ENCODE results near the gene ZNF512.
A peak's percentile ranks its signal among the peaks of the same experiment; 100 is the strongest.
"Not testable (repeated sequence)": the region's sequence is repeated elsewhere in the genome, so short reads cannot be mapped to it uniquely, and the experiment has no call there.

Gene ZNF512

DNA sequence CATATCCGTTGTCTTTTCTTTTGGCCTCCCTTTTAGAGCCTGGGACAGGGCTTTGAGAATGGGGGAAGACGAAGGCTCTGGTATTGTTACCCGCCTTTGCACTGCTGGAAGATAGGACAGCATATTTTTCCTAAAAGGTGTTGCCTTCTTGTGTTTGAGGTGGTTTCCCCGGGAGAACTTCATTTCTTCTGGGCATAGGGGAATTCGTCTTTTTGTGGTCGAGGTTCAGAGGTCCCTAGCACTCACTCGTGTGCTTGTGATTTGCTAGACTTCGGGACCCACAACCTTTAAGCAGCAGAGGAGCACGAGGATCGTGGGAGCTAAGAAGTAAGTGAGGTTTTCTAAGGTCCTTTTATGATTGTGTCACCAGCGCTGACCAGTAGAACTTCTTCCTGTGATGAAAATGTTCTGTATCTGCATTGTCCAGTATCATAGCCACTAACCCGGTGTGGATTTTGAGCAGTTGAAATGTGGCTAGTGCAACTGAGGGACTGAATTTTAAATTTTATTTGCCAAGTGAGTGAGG is 611 bp downstream of the ZNF512 start:
- DNase-seq: no peak

DNA sequence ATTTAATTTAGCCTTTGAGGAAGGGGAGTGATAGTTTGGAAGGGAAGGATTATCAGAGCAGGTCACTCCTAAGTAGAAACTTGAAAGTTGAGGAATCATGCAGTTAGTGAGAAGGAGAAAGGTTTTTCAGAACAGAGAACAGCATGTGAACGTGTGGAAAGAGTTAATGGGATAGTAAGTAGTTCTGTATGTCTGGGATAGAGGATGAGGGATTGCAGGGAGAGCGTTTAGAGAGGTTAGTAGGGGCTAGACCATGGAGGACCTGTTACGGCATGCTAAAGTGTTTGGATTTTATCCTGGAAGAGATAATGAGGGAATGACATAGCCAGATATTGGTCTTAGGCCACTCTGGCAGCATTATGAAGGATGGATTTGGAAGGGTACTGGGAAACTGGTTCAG is 1.8 kb downstream of the ZNF512 start:
- no peak for DNase-seq

- DNase-seq: no peak
Measured at GRCh38 chr2:27587025-27587424, 4.2 kb downstream of the ZNF512 start.

DNA sequence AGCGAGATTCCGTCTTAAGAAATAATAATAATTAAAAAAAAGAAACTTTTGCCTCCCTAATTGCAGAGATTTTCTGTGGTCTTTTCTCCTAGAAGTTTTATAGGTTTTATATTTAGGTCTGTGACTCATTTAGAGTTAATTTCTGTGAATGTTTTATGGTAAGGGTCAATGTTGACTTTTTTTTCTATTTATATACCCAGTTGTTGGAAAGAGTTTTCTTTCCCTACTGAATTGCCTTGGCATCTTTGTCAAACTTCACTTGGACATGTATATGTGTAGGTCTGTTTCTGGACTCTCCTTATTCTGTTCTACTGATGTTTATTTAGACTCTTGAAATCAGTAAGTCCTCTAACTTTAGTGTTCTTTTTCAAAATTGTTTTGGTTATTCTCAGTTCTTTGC is 5.5 kb downstream of the ZNF512 start:
- no peak for DNase-seq

- no peak for DNase-seq
Measured at GRCh38 chr2:27591745-27592144, 8.9 kb downstream of the ZNF512 start.

- DNase-seq: no peak
Measured at GRCh38 chr2:27593240-27593639, 10.4 kb downstream of the ZNF512 start.

DNA sequence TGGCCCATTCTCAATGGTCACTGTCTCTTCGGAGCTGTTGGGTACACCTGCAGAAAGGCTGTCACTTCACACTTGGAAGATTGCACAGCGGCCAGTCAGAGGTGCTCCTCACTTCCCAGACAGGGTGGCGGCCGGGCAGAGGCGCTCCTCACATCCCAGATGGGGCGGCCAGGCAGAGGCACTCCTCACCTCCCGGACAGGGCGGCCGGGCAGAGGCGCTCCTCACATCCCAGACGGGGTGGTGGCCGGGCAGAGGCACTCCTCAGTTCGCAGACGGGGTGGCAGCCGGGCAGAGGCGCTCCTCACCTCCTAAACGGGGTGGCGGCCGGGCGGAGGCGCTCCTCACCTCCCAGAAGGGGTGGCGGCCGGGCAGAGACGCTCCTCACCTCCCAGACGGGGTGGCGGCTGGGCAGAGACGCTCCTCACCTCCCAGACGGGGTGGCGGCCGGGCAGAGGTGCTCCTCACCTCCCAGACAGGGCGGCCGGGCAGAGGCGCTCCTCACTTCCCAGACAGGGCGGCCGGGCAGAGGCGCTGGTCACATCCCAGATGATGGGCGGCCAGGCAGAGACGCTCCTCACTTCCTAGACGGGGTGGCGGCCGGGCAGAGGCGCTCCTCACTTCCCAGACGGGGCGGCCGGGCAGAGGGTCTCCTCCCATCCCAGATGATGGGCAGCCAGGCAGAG is 11.3 kb downstream of the ZNF512 start:
- not testable (repeated sequence) for DNase-seq

GRCh38 chr2:27595412-27595811 is 12.6 kb downstream of the ZNF512 start:
- not testable (repeated sequence) for DNase-seq

DNA sequence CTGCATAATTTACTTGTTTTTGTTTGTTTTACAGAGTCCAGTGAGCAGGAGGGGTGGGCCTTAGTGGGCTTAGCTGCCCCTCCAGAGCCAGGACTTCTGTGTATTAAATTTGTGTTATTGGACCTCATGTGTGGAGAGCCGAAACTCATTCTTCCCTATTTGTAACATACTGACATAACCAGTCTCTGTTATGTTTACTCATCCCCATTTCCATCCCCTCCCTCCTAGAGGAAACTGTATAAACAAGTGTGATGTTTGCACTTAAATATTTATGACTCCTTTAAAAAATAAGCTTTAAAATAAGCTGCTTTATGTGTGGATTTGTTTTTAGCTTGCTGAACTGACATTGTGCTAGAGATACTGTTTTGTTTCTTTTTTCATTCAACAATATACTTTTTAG is 13.8 kb downstream of the ZNF512 start:
- DNase-seq: no peak

DNA sequence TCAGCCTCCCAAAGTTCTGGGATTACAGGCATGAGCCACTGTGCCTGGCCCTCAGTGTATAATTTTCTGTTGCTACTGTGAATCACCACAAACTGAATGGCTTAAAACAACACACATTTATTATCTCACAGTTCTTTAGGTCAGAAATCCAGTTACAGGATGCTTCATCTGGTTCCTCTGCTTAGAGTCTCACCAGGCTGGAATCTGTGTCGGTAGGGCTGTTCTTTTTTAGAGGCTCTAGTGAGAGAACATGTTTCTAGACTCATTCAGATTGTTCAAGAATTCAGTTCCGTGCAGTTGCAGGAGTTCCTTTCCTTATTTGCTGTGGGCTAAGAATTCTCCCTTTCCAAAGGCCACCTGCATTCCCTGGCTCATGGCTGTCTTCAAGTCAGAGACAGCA is 23.8 kb downstream of the ZNF512 start:
- no peak for DNase-seq

GRCh38 chr2:27613985-27614384 is 31.1 kb downstream of the ZNF512 start:
- DNase-seq: no peak

- DNase-seq: no peak
Measured at GRCh38 chr2:27615316-27615715, 32.5 kb downstream of the ZNF512 start.

DNA sequence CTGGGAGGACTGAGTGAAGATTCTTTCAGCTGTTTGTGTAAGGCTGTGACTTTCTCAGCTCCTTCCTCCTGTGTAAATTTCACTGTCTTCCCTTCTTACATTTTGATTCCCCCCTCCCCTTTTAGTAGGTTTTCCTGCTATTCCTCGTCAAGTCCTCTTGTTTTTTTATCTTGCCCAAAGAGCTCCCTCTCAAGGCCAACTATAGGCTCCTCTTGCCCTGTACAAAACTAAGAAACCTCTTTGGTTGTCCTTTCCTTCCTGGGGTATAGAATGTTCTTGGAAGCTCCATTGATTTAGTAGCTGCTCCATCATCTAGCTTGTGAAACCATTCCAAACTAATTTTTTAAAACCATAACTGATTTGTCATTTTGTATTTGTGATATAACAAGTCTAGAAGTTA is 38.7 kb downstream of the ZNF512 start:
- DNase-seq: no peak

DNA sequence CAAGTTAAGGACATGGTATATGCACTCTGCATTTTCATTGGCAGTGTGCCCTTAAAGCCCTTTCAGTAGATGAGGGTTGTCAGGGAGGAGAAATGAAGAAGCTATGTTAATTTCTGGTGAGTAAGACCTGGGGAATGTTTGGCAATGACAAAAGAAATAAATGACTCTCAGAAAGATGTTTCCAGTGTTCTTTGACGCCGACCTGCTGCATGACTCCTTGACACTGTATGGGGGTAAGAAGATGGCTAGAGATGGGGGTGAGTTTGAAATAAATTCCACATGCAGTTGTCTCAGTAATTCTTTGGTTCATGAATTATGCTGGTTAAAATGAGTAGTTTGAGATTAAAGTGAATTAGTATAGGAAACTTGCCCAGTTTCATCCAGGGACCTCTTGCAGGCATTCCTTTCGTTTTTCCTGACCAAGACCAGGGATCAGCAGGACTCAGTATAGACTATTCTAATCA is 40.1 kb downstream of the ZNF512 start:
- no peak for DNase-seq

- DNase-seq: no peak
Measured at GRCh38 chr2:27624943-27625342, 42.1 kb downstream of the ZNF512 start.

DNA sequence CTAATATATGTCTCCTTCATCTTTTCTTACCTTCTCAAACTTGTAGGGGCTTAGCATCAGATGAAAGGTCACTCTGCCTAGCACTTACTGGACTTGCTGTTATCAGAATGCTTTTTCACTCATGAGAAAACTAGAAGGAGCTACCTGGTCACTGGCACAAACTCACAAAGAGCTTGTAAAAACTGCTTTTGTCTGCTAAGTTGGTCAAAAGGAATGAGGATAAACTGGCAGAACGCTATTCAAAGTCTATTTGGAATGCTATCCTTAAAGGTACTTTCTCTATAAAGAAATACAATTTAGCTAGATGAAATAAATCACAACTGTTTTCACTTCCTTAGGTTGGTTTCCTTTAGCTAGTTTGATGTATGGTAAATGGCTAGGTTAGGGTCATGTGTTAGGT is 43.5 kb downstream of the ZNF512 start:
- DNase-seq: not testable (repeated sequence)

DNA sequence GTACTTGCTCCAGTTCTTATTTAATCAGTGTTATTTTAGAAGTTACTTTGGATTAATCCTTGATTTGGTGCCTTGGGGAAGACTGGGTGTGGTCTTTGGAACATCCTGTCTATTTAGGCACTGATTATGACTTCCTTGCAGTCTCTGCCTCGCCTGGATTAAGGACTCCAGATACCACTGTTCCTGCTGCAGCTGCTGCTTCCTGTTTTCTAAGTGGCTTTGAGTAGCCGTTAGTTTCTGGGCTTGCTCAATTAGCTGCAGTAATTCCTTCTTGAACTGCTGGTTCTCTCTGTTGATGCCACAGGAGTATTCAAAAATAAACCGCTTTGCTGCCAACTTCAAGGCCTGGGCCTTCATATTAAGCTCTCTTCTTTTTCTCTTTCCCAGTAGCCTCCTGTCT is 44.1 kb downstream of the ZNF512 start:
- DNase-seq: not testable (repeated sequence)

- no peak for DNase-seq
Measured at GRCh38 chr2:27627963-27628766, 45.3 kb downstream of the ZNF512 start.

GRCh38 chr2:27628767-27629709 is 46.2 kb downstream of the ZNF512 start, which contains the start of the genes CCDC121 and GPN1:
Gene CCDC121 (minus strand): TSS chr2:27629012. CDS start chr2:27627799, 1,213 bp downstream.
Gene GPN1 (plus strand): TSS chr2:27629050. CDS start chr2:27629059, 9 bp downstream.
- DNase-seq: peak; percentile 92

- DNase-seq: not testable (repeated sequence)
Measured at GRCh38 chr2:27630257-27630656, 47.4 kb downstream of the ZNF512 start.

GRCh38 chr2:27634291-27634690 is 51.4 kb downstream of the ZNF512 start:
- DNase-seq: no peak

GRCh38 chr2:27636766-27637165 is 53.9 kb downstream of the ZNF512 start:
- DNase-seq: no peak

All from NCI-H2227 treated with DMSO at 0.1 percent for 48 hours (cell line).